A549 (cell line): ENCODE data around the gene RPS17. TPM values are rescaled to one million over a fixed set of nuclear protein-coding genes. Genes with fewer than 3 reads are reported as not detected.

Experiments used
- ATAC-seq, 2 experiments: fragments of 200-7000 bp in 1 of 2; fragments of >200 bp in 1 of 2; cut with Nextera tagmentation in 1 of 2; cut with Tn5 transposase in 1 of 2; 3 replicates each; pipeline versions ENCODE4 v1.8.0 to v1.9.1; 2018 to 2020; ENCODE audit warnings: mild to moderate bottlenecking in 1 of 2, moderate library complexity in 1 of 2
- CTCF ChIA-PET: fragments of 300-600 bp; sonication (Branson Sonifier 250); formaldehyde crosslinking; extraction: SDS; loops from one replicate; lab custom pipeline; 2021; ENCODE audit warnings: antibody characterized with exemption, inconsistent platforms; lab: Yijun Ruan, JAX
- POLR2A ChIA-PET: fragments of 350-600 bp; formaldehyde crosslinking; extraction: SDS; loops from one replicate; lab custom pipeline; 2021; ENCODE audit warnings: antibody characterized with exemption, inconsistent platforms; lab: Yijun Ruan, JAX
- DNase-seq, 2 experiments: peaks; one replicate each; pipeline versions ENCODE4 v3.0.0 to v3.0.0-alpha.2; 2011 to 2016; ENCODE audit warnings: low read depth in 1 of 2, low spot score in 1 of 2
- FAIRE-seq: peaks from 2 replicates; lab custom pipeline; 2011; peaks lifted over from hg19 to GRCh38; lab: Jason Lieb, UNC
- H3K27ac ChIP-seq, 2 experiments: fragments of >200 bp; sonication (Bioruptor Twin); formaldehyde crosslinking; 3 replicates each; pipeline ENCODE4 v1.5.1; 2016 to 2017
- H3K4me1 ChIP-seq: fragments of >200 bp; sonication (Bioruptor Twin); formaldehyde crosslinking; 3 replicates; pipeline ENCODE4 v1.6.1; 2016
- H3K4me2 ChIP-seq: fragments of >200 bp; sonication (Bioruptor Twin); formaldehyde crosslinking; 3 replicates; pipeline ENCODE4 v1.6.1; 2016
- H3K4me3 ChIP-seq: fragments of >200 bp; sonication (Bioruptor Twin); formaldehyde crosslinking; 3 replicates; pipeline ENCODE4 v1.5.1; 2016
- H3K9me3 ChIP-seq: fragments of >200 bp; sonication (Bioruptor Twin); formaldehyde crosslinking; 3 replicates; pipeline ENCODE4 v1.6.1; 2016
- CBX2 ChIP-seq: fragments of 200-600 bp; sonication (generic); IDR thresholded peaks from 2 replicates; pipeline ENCODE4 v1.6.1; 2016; ENCODE audit warnings: low read depth, mild to moderate bottlenecking, borderline replicate concordance
- CHD2 ChIP-seq: fragments of 150-350 bp; IDR thresholded peaks from 2 replicates; pipeline ENCODE4 v1.6.1; 2014; ENCODE audit warnings: low read length; ENCODE audit not compliant: partially characterized antibody
- EHMT2 ChIP-seq: fragments of 200-600 bp; sonication (generic); IDR thresholded peaks from 2 replicates; pipeline ENCODE4 v1.6.1; 2016; ENCODE audit warnings: antibody characterized with exemption, low read depth, mild to moderate bottlenecking, moderate library complexity
- EP300 ChIP-seq, 2 experiments: fragments of >200 bp; sonication (Bioruptor Twin); formaldehyde crosslinking; IDR thresholded peaks; 2 replicates in 1 of 2; 3 replicates in 1 of 2; pipeline ENCODE4 v1.6.1; 2016 to 2017
- FOXS1 ChIP-seq: fragments of 250-450 bp; sonication (Bioruptor Pico); IDR thresholded peaks from 2 replicates; pipeline ENCODE4 v1.5.0; 2020; ENCODE audit warnings: mild to moderate bottlenecking, moderate library complexity
- JUNB ChIP-seq: fragments of >200 bp; sonication (Bioruptor Twin); formaldehyde crosslinking; IDR thresholded peaks from 2 replicates; pipeline ENCODE4 v1.6.1; 2016
- KDM5A ChIP-seq: fragments of 200-600 bp; sonication (generic); IDR thresholded peaks from 2 replicates; pipeline ENCODE4 v1.6.1; 2016; ENCODE audit warnings: antibody characterized with exemption, mild to moderate bottlenecking
- MYC ChIP-seq: IDR thresholded peaks from 2 replicates; pipeline ENCODE4 v1.6.1; 2012; ENCODE audit warnings: mild to moderate bottlenecking, inconsistent platforms, low read length, improper control_type of control experiment, borderline replicate concordance
- NFE2L2 ChIP-seq: fragments of 150-350 bp; conservative IDR thresholded peaks from 2 replicates; pipeline ENCODE4 v1.6.1; 2014; ENCODE audit warnings: low read length
- NPAS2 ChIP-seq: fragments of 250-450 bp; sonication (Bioruptor Pico); IDR thresholded peaks from 2 replicates; pipeline ENCODE4 v1.8.0; 2022; ENCODE audit warnings: mild to moderate bottlenecking, moderate library complexity, borderline replicate concordance
- PHF8 ChIP-seq: fragments of 200-600 bp; sonication (generic); IDR thresholded peaks from 2 replicates; pipeline ENCODE4 v1.6.1; 2016; ENCODE audit warnings: low read depth, mild to moderate bottlenecking, antibody characterized with exemption, moderate library complexity, borderline replicate concordance
- RAD21 ChIP-seq, 2 experiments: fragments of >200 bp in 1 of 2; sonication (Bioruptor Twin) in 1 of 2; formaldehyde crosslinking in 1 of 2; IDR thresholded peaks in 1 of 2; conservative IDR thresholded peaks in 1 of 2; 2 replicates in 1 of 2; 3 replicates in 1 of 2; pipeline ENCODE4 v1.6.1; 2012 to 2018; ENCODE audit warnings: inconsistent platforms in 1 of 2
- RCOR1 ChIP-seq: fragments of 150-350 bp; IDR thresholded peaks from 2 replicates; pipeline ENCODE4 v1.6.1; 2014; ENCODE audit warnings: antibody characterized with exemption, low read length, low read depth
- RNF2 ChIP-seq: fragments of 200-600 bp; sonication (generic); IDR thresholded peaks from 2 replicates; pipeline ENCODE4 v1.6.1; 2016; ENCODE audit warnings: low read depth, mild to moderate bottlenecking, antibody characterized with exemption, moderate library complexity, borderline replicate concordance
- SMC3 ChIP-seq: fragments of >200 bp; sonication (Bioruptor Twin); formaldehyde crosslinking; IDR thresholded peaks from 3 replicates; pipeline ENCODE4 v1.6.1; 2018; ENCODE audit warnings: inconsistent platforms
- ZFP36 ChIP-seq: fragments of 450-650 bp; IDR thresholded peaks from 2 replicates; pipeline ENCODE4 v1.6.1; 2014; ENCODE audit warnings: borderline replicate concordance; ENCODE audit not compliant: partially characterized antibody
- ZSCAN20 ChIP-seq: fragments of 250-450 bp; sonication (Bioruptor Pico); IDR thresholded peaks from 2 replicates; pipeline ENCODE4 v1.8.0; 2022; ENCODE audit warnings: mild to moderate bottlenecking, moderate library complexity
- WGBS: methylation state at CpG from one replicate; pipeline ENCODE4 v1.1.6; 2017; ENCODE audit errors: missing lambda C conversion rate; 5-methylcytosine and 5-hydroxymethylcytosine counted together
- polyA plus RNA-seq, 4 experiments: library from polyadenylated mRNA; depleted of rRNA in 3 of 4; stranded (reverse); fragments of >200 nt; fragmentation: RNase III in 1 of 4; extraction: RNeasy Plus Mini Kit Qiagen cat#74134 plus additional on column Dnase treatment in 1 of 4; gene quantifications; 2 replicates in 3 of 4; 3 replicates in 1 of 4; pipeline ENCODE4 v1.2.3, GENCODE V29; 2011 to 2017
- TF ChIP-seq, protein P1 (sequence below): fragments of 200-600 bp; sonication (generic); IDR thresholded peaks from 2 replicates; pipeline ENCODE4 v1.6.1; 2016; ENCODE audit warnings: antibody characterized with exemption, mild to moderate bottlenecking, moderate library complexity
- TF ChIP-seq, protein P2 (sequence below): IDR thresholded peaks from 2 replicates; pipeline ENCODE4 v1.6.1; 2012; ENCODE audit warnings: low read depth, borderline replicate concordance
- TF ChIP-seq, protein P3 (sequence below): fragments of 250-450 bp; sonication (Bioruptor Pico); IDR thresholded peaks from 2 replicates; pipeline ENCODE4 v1.5.0; 2021; ENCODE audit warnings: mild to moderate bottlenecking, moderate library complexity, borderline replicate concordance

The RPS17 gene
- polyA plus RNA-seq, 2 of the 4 experiments (the other 2 are of a cell fraction): 6,127 to 8,061 TPM

DNA sequence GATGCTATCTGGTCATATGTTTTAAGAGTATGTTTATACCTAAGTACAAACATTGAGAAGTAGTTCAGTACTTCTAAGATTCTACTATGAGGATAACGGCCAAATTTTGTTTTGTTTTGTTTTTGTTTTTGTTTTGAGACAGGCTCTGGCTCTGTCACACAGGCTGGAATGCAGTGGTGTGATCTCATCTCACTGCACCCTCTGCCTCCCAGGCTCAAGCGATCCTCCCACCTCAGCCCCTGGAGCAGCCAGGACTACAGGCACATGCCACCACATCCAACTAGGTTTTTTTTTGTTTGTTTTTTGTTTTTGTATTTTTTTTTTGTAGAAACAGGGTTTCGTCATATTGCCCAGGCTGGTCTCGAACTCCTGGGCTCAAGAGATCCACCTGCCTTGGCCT is 47.5 kb upstream of the RPS17 start:
- POLR2A ChIA-PET: no interaction called here
- no peaks in the 10 kb centered on the region for H3K9me3 ChIP-seq
- CTCF ChIA-PET: no interaction called here
- FAIRE-seq (no peak), ATAC-seq (no peak), DNase-seq (no peak)
- H3K4me3 ChIP-seq: no peak overlapping the region
- no peaks in the 10 kb centered on the region for H3K4me1 ChIP-seq
- TF ChIP-seq, protein P1, sequence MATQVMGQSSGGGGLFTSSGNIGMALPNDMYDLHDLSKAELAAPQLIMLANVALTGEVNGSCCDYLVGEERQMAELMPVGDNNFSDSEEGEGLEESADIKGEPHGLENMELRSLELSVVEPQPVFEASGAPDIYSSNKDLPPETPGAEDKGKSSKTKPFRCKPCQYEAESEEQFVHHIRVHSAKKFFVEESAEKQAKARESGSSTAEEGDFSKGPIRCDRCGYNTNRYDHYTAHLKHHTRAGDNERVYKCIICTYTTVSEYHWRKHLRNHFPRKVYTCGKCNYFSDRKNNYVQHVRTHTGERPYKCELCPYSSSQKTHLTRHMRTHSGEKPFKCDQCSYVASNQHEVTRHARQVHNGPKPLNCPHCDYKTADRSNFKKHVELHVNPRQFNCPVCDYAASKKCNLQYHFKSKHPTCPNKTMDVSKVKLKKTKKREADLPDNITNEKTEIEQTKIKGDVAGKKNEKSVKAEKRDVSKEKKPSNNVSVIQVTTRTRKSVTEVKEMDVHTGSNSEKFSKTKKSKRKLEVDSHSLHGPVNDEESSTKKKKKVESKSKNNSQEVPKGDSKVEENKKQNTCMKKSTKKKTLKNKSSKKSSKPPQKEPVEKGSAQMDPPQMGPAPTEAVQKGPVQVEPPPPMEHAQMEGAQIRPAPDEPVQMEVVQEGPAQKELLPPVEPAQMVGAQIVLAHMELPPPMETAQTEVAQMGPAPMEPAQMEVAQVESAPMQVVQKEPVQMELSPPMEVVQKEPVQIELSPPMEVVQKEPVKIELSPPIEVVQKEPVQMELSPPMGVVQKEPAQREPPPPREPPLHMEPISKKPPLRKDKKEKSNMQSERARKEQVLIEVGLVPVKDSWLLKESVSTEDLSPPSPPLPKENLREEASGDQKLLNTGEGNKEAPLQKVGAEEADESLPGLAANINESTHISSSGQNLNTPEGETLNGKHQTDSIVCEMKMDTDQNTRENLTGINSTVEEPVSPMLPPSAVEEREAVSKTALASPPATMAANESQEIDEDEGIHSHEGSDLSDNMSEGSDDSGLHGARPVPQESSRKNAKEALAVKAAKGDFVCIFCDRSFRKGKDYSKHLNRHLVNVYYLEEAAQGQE: no peak
- TF ChIP-seq, protein P2, sequence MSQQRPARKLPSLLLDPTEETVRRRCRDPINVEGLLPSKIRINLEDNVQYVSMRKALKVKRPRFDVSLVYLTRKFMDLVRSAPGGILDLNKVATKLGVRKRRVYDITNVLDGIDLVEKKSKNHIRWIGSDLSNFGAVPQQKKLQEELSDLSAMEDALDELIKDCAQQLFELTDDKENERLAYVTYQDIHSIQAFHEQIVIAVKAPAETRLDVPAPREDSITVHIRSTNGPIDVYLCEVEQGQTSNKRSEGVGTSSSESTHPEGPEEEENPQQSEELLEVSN: no peak
- TF ChIP-seq, protein P3, sequence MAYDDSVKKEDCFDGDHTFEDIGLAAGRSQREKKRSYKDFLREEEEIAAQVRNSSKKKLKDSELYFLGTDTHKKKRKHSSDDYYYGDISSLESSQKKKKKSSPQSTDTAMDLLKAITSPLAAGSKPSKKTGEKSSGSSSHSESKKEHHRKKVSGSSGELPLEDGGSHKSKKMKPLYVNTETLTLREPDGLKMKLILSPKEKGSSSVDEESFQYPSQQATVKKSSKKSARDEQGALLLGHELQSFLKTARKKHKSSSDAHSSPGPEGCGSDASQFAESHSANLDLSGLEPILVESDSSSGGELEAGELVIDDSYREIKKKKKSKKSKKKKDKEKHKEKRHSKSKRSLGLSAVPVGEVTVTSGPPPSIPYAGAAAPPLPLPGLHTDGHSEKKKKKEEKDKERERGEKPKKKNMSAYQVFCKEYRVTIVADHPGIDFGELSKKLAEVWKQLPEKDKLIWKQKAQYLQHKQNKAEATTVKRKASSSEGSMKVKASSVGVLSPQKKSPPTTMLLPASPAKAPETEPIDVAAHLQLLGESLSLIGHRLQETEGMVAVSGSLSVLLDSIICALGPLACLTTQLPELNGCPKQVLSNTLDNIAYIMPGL (CRISPR knock-in tag): no peak
- TF ChIP-seq NFE2L2: no peak
- no peak for TF ChIP-seq NPAS2 (CRISPR knock-in tag)
- no peak for TF ChIP-seq EHMT2
- no peak for TF ChIP-seq FOXS1
- TF ChIP-seq EP300 (IDR thresholded peaks at IDR 0.05): no peak
- TF ChIP-seq SMC3: no peak
- TF ChIP-seq MYC: no peak
- TF ChIP-seq ZFP36: no peak
- TF ChIP-seq PHF8: no peak
- no peak for TF ChIP-seq ZSCAN20 (CRISPR knock-in tag)
- TF ChIP-seq JUNB: no peak
- TF ChIP-seq KDM5A: no peak
- TF ChIP-seq CHD2: no peak
- no peak for TF ChIP-seq RCOR1
- no peak for TF ChIP-seq RNF2
- no peak for TF ChIP-seq CBX2
- H3K27ac ChIP-seq: no peak overlapping the region
- H3K4me2 ChIP-seq: no peak overlapping the region
- 63% methylated on average over 4 of the region's 4 CpGs for WGBS

DNA sequence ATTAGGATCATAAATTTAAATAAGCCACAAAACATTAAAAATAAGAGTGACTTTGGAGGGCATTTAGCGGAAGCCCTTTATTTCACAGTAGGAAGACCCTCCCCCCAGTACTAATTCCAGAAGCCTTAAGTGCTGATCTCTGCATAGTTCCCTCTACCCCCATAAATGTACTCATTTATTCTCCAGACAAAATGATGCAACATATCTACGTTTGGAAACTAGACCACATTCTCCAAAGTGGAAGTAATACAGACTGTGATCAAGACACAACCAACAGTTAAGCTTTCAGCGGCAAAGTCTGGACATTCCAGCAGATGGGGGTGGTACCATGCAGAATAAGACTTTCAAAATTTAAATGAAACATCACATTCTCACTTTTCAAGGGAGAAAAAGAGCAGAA is 44.8 kb upstream of the RPS17 start:
- 53% methylated on average over 3 of the region's 3 CpGs for WGBS
- ATAC-seq (no peak; a peak in 1 of 6 replicates), FAIRE-seq (peak; percentile 28), DNase-seq (no peak)
- no peaks in the 10 kb centered on the region for H3K4me1 ChIP-seq
- TF ChIP-seq RAD21 (conservative IDR thresholded peaks at IDR 0.05 in 1 of 2, IDR thresholded peaks at IDR 0.05 in 1 of 2) (0 out of 5 replicates have a peak, but pooled peaks of 1 of the 2 experiments have one; percentile 14), PHF8 (no peak)
- H3K4me2 ChIP-seq: no peak overlapping the region
- ChIA-PET POLR2A (no interaction called here), CTCF (no interaction called here)
- no peak overlapping the region for H3K4me3 ChIP-seq
- no peak overlapping the region for H3K27ac ChIP-seq
- no peaks in the 10 kb centered on the region for H3K9me3 ChIP-seq
